Measurements from ENCODE around the gene ME3.
A peak's percentile ranks its signal among the peaks of the same experiment; 100 is the strongest.

DNA sequence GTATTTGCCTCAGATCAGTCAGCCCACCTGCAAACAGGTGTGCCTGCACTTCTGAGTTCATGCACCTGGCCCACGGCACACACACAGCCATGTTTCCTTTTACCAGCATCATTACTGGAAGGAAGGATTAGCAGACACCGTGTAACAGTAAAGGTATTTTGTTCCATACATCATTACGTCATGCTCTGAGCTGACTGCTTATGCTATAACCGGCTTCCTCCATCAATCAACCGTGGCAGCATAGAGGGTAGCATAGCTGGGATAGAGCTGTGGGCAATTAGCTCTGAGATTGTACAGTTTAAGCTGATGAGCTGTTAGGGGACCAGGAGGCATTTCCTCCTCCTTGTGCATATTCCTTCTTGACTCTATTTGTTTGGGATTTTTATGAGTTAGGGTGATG is 102.4 kb downstream of the ME3 start:
- TF ChIP-seq, protein P1, sequence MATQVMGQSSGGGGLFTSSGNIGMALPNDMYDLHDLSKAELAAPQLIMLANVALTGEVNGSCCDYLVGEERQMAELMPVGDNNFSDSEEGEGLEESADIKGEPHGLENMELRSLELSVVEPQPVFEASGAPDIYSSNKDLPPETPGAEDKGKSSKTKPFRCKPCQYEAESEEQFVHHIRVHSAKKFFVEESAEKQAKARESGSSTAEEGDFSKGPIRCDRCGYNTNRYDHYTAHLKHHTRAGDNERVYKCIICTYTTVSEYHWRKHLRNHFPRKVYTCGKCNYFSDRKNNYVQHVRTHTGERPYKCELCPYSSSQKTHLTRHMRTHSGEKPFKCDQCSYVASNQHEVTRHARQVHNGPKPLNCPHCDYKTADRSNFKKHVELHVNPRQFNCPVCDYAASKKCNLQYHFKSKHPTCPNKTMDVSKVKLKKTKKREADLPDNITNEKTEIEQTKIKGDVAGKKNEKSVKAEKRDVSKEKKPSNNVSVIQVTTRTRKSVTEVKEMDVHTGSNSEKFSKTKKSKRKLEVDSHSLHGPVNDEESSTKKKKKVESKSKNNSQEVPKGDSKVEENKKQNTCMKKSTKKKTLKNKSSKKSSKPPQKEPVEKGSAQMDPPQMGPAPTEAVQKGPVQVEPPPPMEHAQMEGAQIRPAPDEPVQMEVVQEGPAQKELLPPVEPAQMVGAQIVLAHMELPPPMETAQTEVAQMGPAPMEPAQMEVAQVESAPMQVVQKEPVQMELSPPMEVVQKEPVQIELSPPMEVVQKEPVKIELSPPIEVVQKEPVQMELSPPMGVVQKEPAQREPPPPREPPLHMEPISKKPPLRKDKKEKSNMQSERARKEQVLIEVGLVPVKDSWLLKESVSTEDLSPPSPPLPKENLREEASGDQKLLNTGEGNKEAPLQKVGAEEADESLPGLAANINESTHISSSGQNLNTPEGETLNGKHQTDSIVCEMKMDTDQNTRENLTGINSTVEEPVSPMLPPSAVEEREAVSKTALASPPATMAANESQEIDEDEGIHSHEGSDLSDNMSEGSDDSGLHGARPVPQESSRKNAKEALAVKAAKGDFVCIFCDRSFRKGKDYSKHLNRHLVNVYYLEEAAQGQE (IDR thresholded peaks at IDR 0.05; ENCODE audit: low read depth), result no peak
- TF ChIP-seq RAD21 (IDR thresholded peaks at IDR 0.05; ENCODE audit: low read depth), result no peak
- TF ChIP-seq EP300 (IDR thresholded peaks at IDR 0.05; ENCODE audit: borderline replicate concordance), result peak; percentile 62; the same call in 1 of the 2 replicates
- TF ChIP-seq NFIC (IDR thresholded peaks at IDR 0.05), result no peak; the same call in 1 of the 2 replicates
- TF ChIP-seq CREB1 (IDR thresholded peaks at IDR 0.05; ENCODE audit: low read depth), result no peak
- no peak for TF ChIP-seq YY1 (IDR thresholded peaks at IDR 0.05; ENCODE audit: low read depth)
- TF ChIP-seq, protein P2, sequence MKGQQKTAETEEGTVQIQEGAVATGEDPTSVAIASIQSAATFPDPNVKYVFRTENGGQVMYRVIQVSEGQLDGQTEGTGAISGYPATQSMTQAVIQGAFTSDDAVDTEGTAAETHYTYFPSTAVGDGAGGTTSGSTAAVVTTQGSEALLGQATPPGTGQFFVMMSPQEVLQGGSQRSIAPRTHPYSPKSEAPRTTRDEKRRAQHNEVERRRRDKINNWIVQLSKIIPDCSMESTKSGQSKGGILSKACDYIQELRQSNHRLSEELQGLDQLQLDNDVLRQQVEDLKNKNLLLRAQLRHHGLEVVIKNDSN (IDR thresholded peaks at IDR 0.05), result no peak
- no peak for TF ChIP-seq FOXM1 (IDR thresholded peaks at IDR 0.05; ENCODE audit: borderline replicate concordance, low read depth)
- TF ChIP-seq, protein P3, sequence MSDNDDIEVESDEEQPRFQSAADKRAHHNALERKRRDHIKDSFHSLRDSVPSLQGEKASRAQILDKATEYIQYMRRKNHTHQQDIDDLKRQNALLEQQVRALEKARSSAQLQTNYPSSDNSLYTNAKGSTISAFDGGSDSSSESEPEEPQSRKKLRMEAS (IDR thresholded peaks at IDR 0.05), result 0 out of 2 replicates have a peak, but pooled peaks have one; percentile 5
- no peak for TF ChIP-seq TAF1 (IDR thresholded peaks at IDR 0.05; ENCODE audit: low read depth)
- TF ChIP-seq TCF12 (IDR thresholded peaks at IDR 0.05; ENCODE audit: low read depth), result peak; percentile 68; the same call in 1 of the 2 replicates
- TF ChIP-seq CEBPB (IDR thresholded peaks at IDR 0.05), result 0 out of 2 replicates have a peak, but pooled peaks have one; percentile 15
- TF ChIP-seq EGR1 (IDR thresholded peaks at IDR 0.05), result no peak

Measured in Ishikawa (cell line).